SK-N-SH (cell line): ENCODE data around the gene CBLIF.

Experiments
- ELF1 ChIP-seq: IDR thresholded peaks from 2 replicates; pipeline ENCODE4 v1.4.0; 2012
- EZH2phosphoT487 ChIP-seq: fragments of 200-600 bp; sonication (generic); IDR thresholded peaks from 2 replicates; pipeline ENCODE4 v1.6.1; 2017; ENCODE audit warnings: low read depth, mixed run types, mild to moderate bottlenecking, antibody characterized with exemption, moderate library complexity, borderline replicate concordance
- GATA2 ChIP-seq: sonication (generic); formaldehyde crosslinking; IDR thresholded peaks from 2 replicates; pipeline ENCODE4 v1.5.0; 2020; ENCODE audit warnings: mild to moderate bottlenecking, missing genetic modification reagents
- TAF1 ChIP-seq: IDR thresholded peaks from 2 replicates; pipeline ENCODE4 v1.6.1; 2012; ENCODE audit warnings: low read depth, mild to moderate bottlenecking, low read length, moderate library complexity, borderline replicate concordance
- TF ChIP-seq, protein P1 (sequence below): fragments of 200-600 bp; sonication (generic); IDR thresholded peaks from 2 replicates; pipeline ENCODE4 v1.6.1; 2017; ENCODE audit warnings: antibody characterized with exemption, mild to moderate bottlenecking, moderate library complexity

- TF ChIP-seq TAF1 (no peak), GATA2 (CRISPR knock-in tag) (no peak), ELF1 (no peak), EZH2phosphoT487 (no peak)
- TF ChIP-seq, protein P1, sequence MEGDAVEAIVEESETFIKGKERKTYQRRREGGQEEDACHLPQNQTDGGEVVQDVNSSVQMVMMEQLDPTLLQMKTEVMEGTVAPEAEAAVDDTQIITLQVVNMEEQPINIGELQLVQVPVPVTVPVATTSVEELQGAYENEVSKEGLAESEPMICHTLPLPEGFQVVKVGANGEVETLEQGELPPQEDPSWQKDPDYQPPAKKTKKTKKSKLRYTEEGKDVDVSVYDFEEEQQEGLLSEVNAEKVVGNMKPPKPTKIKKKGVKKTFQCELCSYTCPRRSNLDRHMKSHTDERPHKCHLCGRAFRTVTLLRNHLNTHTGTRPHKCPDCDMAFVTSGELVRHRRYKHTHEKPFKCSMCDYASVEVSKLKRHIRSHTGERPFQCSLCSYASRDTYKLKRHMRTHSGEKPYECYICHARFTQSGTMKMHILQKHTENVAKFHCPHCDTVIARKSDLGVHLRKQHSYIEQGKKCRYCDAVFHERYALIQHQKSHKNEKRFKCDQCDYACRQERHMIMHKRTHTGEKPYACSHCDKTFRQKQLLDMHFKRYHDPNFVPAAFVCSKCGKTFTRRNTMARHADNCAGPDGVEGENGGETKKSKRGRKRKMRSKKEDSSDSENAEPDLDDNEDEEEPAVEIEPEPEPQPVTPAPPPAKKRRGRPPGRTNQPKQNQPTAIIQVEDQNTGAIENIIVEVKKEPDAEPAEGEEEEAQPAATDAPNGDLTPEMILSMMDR, result no peak
These were observed 2.3 kb upstream of the CBLIF start for GRCh38 chr11:59847626-59848025.
